B cell (primary cell): Measurements from ENCODE around the gene GBE1. TPM values are rescaled to one million over a fixed set of nuclear protein-coding genes. Genes with fewer than 3 reads are reported as not detected.

Experiments
- ATAC-seq: fragments of 200-7000 bp; cut with Tn5 transposase; one replicate; pipeline ENCODE4 v1.10.0; 2021; ENCODE audit warnings: low read depth, mild to moderate bottlenecking, moderate number of reproducible peaks, moderate library complexity
- CTCF ChIA-PET: fragments of 350-600 bp; sonication (Branson Sonifier 250); formaldehyde crosslinking; loops from one replicate; lab custom pipeline; 2021; ENCODE audit warnings: antibody characterized with exemption, inconsistent platforms; lab: Charles Lee
- POLR2A ChIA-PET: fragments of 350-600 bp; sonication (Branson Sonifier 250); formaldehyde crosslinking; loops from one replicate; lab custom pipeline; 2021; ENCODE audit warnings: antibody characterized with exemption; lab: Charles Lee
- DNase-seq: peaks from one replicate; pipeline ENCODE4 v3.0.0; 2013
- H2AFZ ChIP-seq: 2 replicates; pipeline ENCODE4 v1.6.1; 2012; ENCODE audit warnings: mild to moderate bottlenecking, low read depth, low read length; ENCODE audit not compliant: insufficient read depth, poor library complexity, severe bottlenecking
- H3K27ac ChIP-seq, 2 donors: 1 replicate in 1 of 2; 2 replicates in 1 of 2; pipeline ENCODE4 v1.5.1; 2012 to 2013; ENCODE audit warnings: low read length in 2 of 2, mild to moderate bottlenecking in 2 of 2, moderate library complexity in 1 of 2
- H3K27me3 ChIP-seq, 4 experiments: fragments of 200-600 bp in 1 of 4; sonication (generic) in 1 of 4; replicated peaks in 1 of 4; 1 replicate in 2 of 4; 2 replicates in 2 of 4; pipeline versions ENCODE4 v1.6.1 to v1.7.0; 2013 to 2016; ENCODE audit warnings: low read length in 3 of 4, mild to moderate bottlenecking in 2 of 4, mixed read lengths in 1 of 4, moderate library complexity in 1 of 4; ENCODE audit not compliant: insufficient read depth in 4 of 4, control insufficient read depth in 3 of 4; ENCODE audit errors: control extremely low read depth in 1 of 4
- H3K36me3 ChIP-seq, 2 experiments: replicated peaks in 1 of 2; 1 replicate in 1 of 2; 2 replicates in 1 of 2; pipeline versions ENCODE4 v1.6.1 to v1.7.1; 2013; ENCODE audit warnings: low read length in 1 of 2; ENCODE audit not compliant: insufficient read depth in 2 of 2, control insufficient read depth in 1 of 2; ENCODE audit errors: control extremely low read depth in 1 of 2, extremely low read depth in 1 of 2
- H3K4me1 ChIP-seq, 2 donors: fragments of 200-600 bp in 1 of 2; sonication (generic) in 1 of 2; 1 replicate in 1 of 2; 2 replicates in 1 of 2; pipeline versions ENCODE4 v1.5.1 to v1.6.1; 2013 to 2017; ENCODE audit warnings: low read length in 2 of 2; ENCODE audit not compliant: control insufficient read depth in 2 of 2, insufficient read depth in 2 of 2
- H3K4me2 ChIP-seq: replicated peaks from 2 replicates; pipeline ENCODE3; 2012; ENCODE audit warnings: mild to moderate bottlenecking, low read depth, low read length; ENCODE audit not compliant: poor library complexity, severe bottlenecking
- H3K4me3 ChIP-seq, 5 experiments: fragments of 200-600 bp in 1 of 5; sonication (generic) in 1 of 5; 1 replicate in 3 of 5; 2 replicates in 2 of 5; pipeline versions ENCODE4 v1.5.1 to v1.7.0; 2011 to 2016; ENCODE audit warnings: low read length in 4 of 5, mild to moderate bottlenecking in 4 of 5, low read depth in 2 of 5, control low read depth in 1 of 5, moderate library complexity in 1 of 5; ENCODE audit not compliant: insufficient read depth in 1 of 5; ENCODE audit errors: control extremely low read depth in 1 of 5, extremely low read depth in 1 of 5
- H3K79me2 ChIP-seq: fragments of 200-600 bp; sonication (generic); one replicate; pipeline ENCODE4 v1.6.0; 2016; ENCODE audit warnings: low read length; ENCODE audit not compliant: control insufficient read depth, insufficient read depth
- H3K9ac ChIP-seq: fragments of 200-600 bp; sonication (generic); 2 replicates; pipeline ENCODE4 v1.6.1; 2017; ENCODE audit warnings: mild to moderate bottlenecking, low read length, moderate library complexity
- H3K9me3 ChIP-seq, 3 donors: one replicate each; pipeline versions ENCODE4 v1.6.1 to v1.7.1; 2013; ENCODE audit warnings: low read length in 2 of 3; ENCODE audit not compliant: control insufficient read depth in 2 of 3, insufficient read depth in 1 of 3; ENCODE audit errors: control extremely low read depth in 1 of 3
- H4K20me1 ChIP-seq: 2 replicates; pipeline ENCODE4 v1.6.0; 2012; ENCODE audit warnings: mild to moderate bottlenecking, low read length; ENCODE audit not compliant: insufficient read depth, control insufficient read depth, poor library complexity, severe bottlenecking
- H3K27ac Mint-ChIP-seq: one replicate; pipeline ENCODE4 v1.8.0; 2021; ENCODE audit warnings: mixed read lengths
- H3K27me3 Mint-ChIP-seq: one replicate; pipeline ENCODE4 v1.8.0; 2021; ENCODE audit warnings: mixed read lengths
- H3K4me1 Mint-ChIP-seq: one replicate; pipeline ENCODE4 v1.8.0; 2021; ENCODE audit warnings: mixed read lengths
- H3K4me3 Mint-ChIP-seq: one replicate; pipeline ENCODE4 v1.8.0; 2021; ENCODE audit warnings: mixed read lengths
- H3K9me3 Mint-ChIP-seq: one replicate; pipeline ENCODE4 v1.8.0; 2022; ENCODE audit warnings: mixed read lengths; ENCODE audit not compliant: insufficient read depth
- EZH2 ChIP-seq: IDR thresholded peaks from 2 replicates; pipeline ENCODE4 v1.6.1; 2012; ENCODE audit warnings: borderline replicate concordance, low read depth, mild to moderate bottlenecking, moderate library complexity, low read length; ENCODE audit not compliant: insufficient read depth, poor library complexity, severe bottlenecking
- WGBS: methylation state at CpG from one replicate; pipeline ENCODE4 v1.1.5; 2013; ENCODE audit warnings: missing lambda C conversion rate; ENCODE audit not compliant: insufficient coverage; 5-methylcytosine and 5-hydroxymethylcytosine counted together
- intact Hi-C: fragments of 100-400 bp; cut with micrococcal nuclease; formaldehyde crosslinking; loops from one replicate; pipeline ENCODE4 v1.10.0; 2022
- polyA plus RNA-seq: library from polyadenylated mRNA; depleted of rRNA; stranded (reverse); fragments of >200 nt; gene quantifications from 2 replicates; pipeline ENCODE4 v1.2.3, GENCODE V29; 2012
- total RNA-seq, 2 donors: library from RNA; stranded (reverse); fragments of 120-200 nt in 1 of 2; gene quantifications; 1 replicate in 1 of 2; 2 replicates in 1 of 2; pipeline versions ENCODE4 v1.2.3 to v1.2.4, GENCODE V29; 2013 to 2022
- TF ChIP-seq, protein P1 (sequence below): fragments of 200-600 bp; IDR thresholded peaks from one replicate; pipeline ENCODE4 v1.8.0; 2022; ENCODE audit warnings: antibody characterized with exemption, mild to moderate bottlenecking

The GBE1 gene
- total and polyA plus RNA-seq, 2 donors (not counting 1 experiment from before 2014, with no cell fraction given) = 3.4 to 20.8 TPM

DNA sequence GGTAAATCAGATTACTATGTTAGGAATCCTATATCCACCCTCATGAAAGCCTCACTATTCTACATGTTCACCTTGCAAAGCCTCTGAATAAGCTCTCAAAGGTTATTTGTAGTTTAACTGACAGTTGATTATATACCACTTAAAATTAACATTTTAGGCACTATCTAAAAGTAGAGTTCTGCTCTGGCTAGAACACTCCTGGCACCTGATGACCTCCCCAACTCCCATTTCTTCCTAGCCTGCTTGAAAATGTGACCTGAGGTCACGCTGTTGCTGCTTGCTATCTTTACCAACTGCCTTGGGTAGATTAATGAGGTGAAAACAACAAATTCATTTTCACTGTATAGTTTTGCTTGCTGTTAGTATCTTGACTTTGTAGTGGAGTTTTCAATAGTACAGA lies 220.7 kb downstream of the GBE1 start:
- H3K9me3 ChIP-seq = no peaks in the 10 kb centered on the region
- ChIA-PET POLR2A (no interaction called here), CTCF (no interaction called here)
- H3K4me3 ChIP-seq = no peak overlapping the region
- H2AFZ ChIP-seq = no peak overlapping the region
- Mint-ChIP-seq H3K4me1 (no peaks in the 10 kb centered on the region), H3K9me3 (no peaks in the 10 kb centered on the region), H3K27ac (no peak overlapping the region), H3K27me3 (no peaks in the 10 kb centered on the region), H3K4me3 (no peak overlapping the region)
- H3K79me2 ChIP-seq = no peaks in the 10 kb centered on the region
- no peaks in the 10 kb centered on the region for H3K4me1 ChIP-seq
- WGBS = no CpG with 5 or more reads among the region's 1 CpG
- intact Hi-C loops = no loop called here
- H3K4me2 ChIP-seq = no peak overlapping the region
- no peaks in the 10 kb centered on the region for H3K27me3 ChIP-seq
- no peak for ATAC-seq
- H3K36me3 ChIP-seq = no peaks in the 10 kb centered on the region
- H3K27ac ChIP-seq = no peak overlapping the region
- no peak overlapping the region for H3K9ac ChIP-seq
- TF ChIP-seq EZH2 = no peak
- TF ChIP-seq, protein P1, sequence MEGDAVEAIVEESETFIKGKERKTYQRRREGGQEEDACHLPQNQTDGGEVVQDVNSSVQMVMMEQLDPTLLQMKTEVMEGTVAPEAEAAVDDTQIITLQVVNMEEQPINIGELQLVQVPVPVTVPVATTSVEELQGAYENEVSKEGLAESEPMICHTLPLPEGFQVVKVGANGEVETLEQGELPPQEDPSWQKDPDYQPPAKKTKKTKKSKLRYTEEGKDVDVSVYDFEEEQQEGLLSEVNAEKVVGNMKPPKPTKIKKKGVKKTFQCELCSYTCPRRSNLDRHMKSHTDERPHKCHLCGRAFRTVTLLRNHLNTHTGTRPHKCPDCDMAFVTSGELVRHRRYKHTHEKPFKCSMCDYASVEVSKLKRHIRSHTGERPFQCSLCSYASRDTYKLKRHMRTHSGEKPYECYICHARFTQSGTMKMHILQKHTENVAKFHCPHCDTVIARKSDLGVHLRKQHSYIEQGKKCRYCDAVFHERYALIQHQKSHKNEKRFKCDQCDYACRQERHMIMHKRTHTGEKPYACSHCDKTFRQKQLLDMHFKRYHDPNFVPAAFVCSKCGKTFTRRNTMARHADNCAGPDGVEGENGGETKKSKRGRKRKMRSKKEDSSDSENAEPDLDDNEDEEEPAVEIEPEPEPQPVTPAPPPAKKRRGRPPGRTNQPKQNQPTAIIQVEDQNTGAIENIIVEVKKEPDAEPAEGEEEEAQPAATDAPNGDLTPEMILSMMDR = no peak
- no peak for DNase-seq
- no peaks in the 10 kb centered on the region for H4K20me1 ChIP-seq

DNA sequence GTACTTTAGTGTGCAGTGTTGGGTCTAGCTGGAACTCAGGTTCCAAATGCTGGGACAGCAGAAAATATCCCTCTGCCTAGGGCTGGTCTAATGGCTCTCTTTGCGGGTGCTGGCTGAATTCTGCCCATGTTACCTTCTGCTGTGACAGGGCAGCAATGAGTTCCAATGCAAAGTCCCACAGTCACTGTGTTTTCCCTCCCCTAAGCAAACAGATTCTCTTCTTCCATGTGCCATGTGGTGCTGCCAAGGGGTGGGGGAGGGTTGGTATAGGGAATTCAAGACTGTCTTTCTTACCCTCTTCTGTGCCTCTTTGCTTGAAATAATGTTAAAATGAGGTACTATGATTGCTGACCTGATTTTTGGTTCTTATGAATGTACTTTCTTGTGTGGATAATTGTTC lies 229.6 kb downstream of the GBE1 start:
- Histone ChIP-seq H3K27me3 (no peaks in the 10 kb centered on the region), H3K9ac (no peak overlapping the region), H3K9me3 (peaks cover 0 to 7% (median 0%) of the 10 kb centered on the region in 3 donors), H2AFZ (no peak overlapping the region), H4K20me1 (no peaks in the 10 kb centered on the region), H3K4me1 (no peaks in the 10 kb centered on the region), H3K79me2 (no peaks in the 10 kb centered on the region), H3K4me2 (no peak overlapping the region), H3K4me3 (no peak overlapping the region), H3K27ac (no peak overlapping the region), H3K36me3 (peaks cover 0 to 11% of the 10 kb centered on the region in 2 experiments)
- no peak for ATAC-seq
- Mint-ChIP-seq H3K9me3 (peaks cover 3% of the 10 kb centered on the region), H3K27ac (no peak overlapping the region), H3K4me3 (no peak overlapping the region), H3K4me1 (no peaks in the 10 kb centered on the region), H3K27me3 (no peaks in the 10 kb centered on the region)
- intact Hi-C loops = no loop called here
- no peak for DNase-seq
- POLR2A ChIA-PET = no interaction called here
- TF ChIP-seq, protein P1 = no peak
- TF ChIP-seq EZH2 = no peak
- CTCF ChIA-PET = no interaction called here
- WGBS = 100% methylated on average over 1 of the region's 1 CpG
